H1 (cell line): ENCODE measurements around the gene HIVEP3. TPM values are rescaled to one million over a fixed set of nuclear protein-coding genes. Genes with fewer than 3 reads are reported as not detected.

Experiments
- CTCF ChIA-PET: fragments of 300-600 bp; sonication (Branson Sonifier 250); formaldehyde crosslinking; loops from one replicate; lab custom pipeline; 2021; ENCODE audit not compliant: partially characterized antibody; lab: Charles Lee
- POLR2A ChIA-PET: fragments of 300-600 bp; sonication (Branson Sonifier 250); formaldehyde crosslinking; loops from one replicate; lab custom pipeline; 2021; ENCODE audit warnings: inconsistent platforms; ENCODE audit not compliant: partially characterized antibody; lab: Charles Lee
- DNase-seq, 2 experiments: peaks; one replicate each; pipeline versions ENCODE4 v3.0.0 to v3.0.0-alpha.2; 2010 to 2022; ENCODE audit warnings: low spot score in 2 of 2, low read depth in 1 of 2, mixed read lengths in 1 of 2
- FAIRE-seq: peaks from 2 replicates; lab custom pipeline; 2011; peaks lifted over from hg19 to GRCh38; lab: Jason Lieb, UNC
- H2AFZ ChIP-seq: 2 replicates; pipeline ENCODE4 v1.8.1; 2012; ENCODE audit warnings: low read length, inconsistent platforms
- H2AK5ac ChIP-seq: 2 replicates; pipeline ENCODE4 v1.6.1; 2013; ENCODE audit warnings: low read depth, low read length
- H2BK120ac ChIP-seq: replicated peaks from 2 replicates; pipeline ENCODE3; 2013; ENCODE audit warnings: low read depth, low read length, inconsistent platforms
- H2BK12ac ChIP-seq: 2 replicates; pipeline ENCODE4 v1.6.1; 2013; ENCODE audit warnings: low read depth, low read length
- H2BK15ac ChIP-seq: 2 replicates; pipeline ENCODE4 v1.6.1; 2013; ENCODE audit warnings: low read length
- H2BK20ac ChIP-seq: 2 replicates; pipeline ENCODE4 v1.6.1; 2013; ENCODE audit warnings: low read length
- H2BK5ac ChIP-seq: 2 replicates; pipeline ENCODE4 v1.6.1; 2013; ENCODE audit warnings: low read depth, low read length
- H3K14ac ChIP-seq: 2 replicates; pipeline ENCODE4 v1.6.1; 2013; ENCODE audit warnings: inconsistent platforms; ENCODE audit not compliant: insufficient read length
- H3K18ac ChIP-seq: 2 replicates; pipeline ENCODE4 v1.6.1; 2013; ENCODE audit warnings: low read length; ENCODE audit errors: extremely low read depth
- H3K23ac ChIP-seq: 2 replicates; pipeline ENCODE4 v1.6.1; 2013; ENCODE audit warnings: inconsistent platforms; ENCODE audit not compliant: insufficient read length
- H3K23me2 ChIP-seq: 2 replicates; pipeline ENCODE4 v1.6.1; 2013; ENCODE audit warnings: low read depth, low read length
- H3K27ac ChIP-seq: 2 replicates; pipeline ENCODE4 v1.6.1; 2011; ENCODE audit warnings: low read depth, low read length, inconsistent platforms
- H3K27me3 ChIP-seq, 4 experiments: replicated peaks in 1 of 4; 1 replicate in 1 of 4; 2 replicates in 3 of 4; pipeline versions ENCODE4 v1.6.1 to v1.8.1; 2011 to 2013; ENCODE audit warnings: low read length in 3 of 4, mild to moderate bottlenecking in 3 of 4, inconsistent platforms in 2 of 4, mixed read lengths in 2 of 4, moderate library complexity in 1 of 4; ENCODE audit not compliant: control insufficient read depth in 3 of 4, insufficient read depth in 3 of 4; ENCODE audit errors: extremely low read depth in 1 of 4
- H3K36me3 ChIP-seq, 4 experiments: 2 replicates each; pipeline versions ENCODE4 v1.6.1 to v1.8.1; 2011 to 2013; ENCODE audit warnings: mild to moderate bottlenecking in 4 of 4, low read length in 3 of 4, moderate library complexity in 2 of 4, control low read depth in 1 of 4, inconsistent platforms in 1 of 4; ENCODE audit not compliant: insufficient read depth in 4 of 4, control insufficient read depth in 2 of 4
- H3K4ac ChIP-seq: replicated peaks from 2 replicates; pipeline ENCODE3; 2013; ENCODE audit warnings: low read length, low read depth, mixed read lengths, inconsistent platforms; ENCODE audit not compliant: insufficient read length
- H3K4me1 ChIP-seq, 4 experiments: replicated peaks in 1 of 4; 1 replicate in 1 of 4; 2 replicates in 3 of 4; pipeline versions ENCODE4 v1.6.1 to v1.8.1; 2011 to 2013; ENCODE audit warnings: low read length in 3 of 4, inconsistent platforms in 2 of 4, mixed read lengths in 1 of 4; ENCODE audit not compliant: insufficient read depth in 4 of 4, control insufficient read depth in 3 of 4
- H3K4me2 ChIP-seq, 2 experiments: 2 replicates each; pipeline versions ENCODE4 v1.6.1 to v1.8.1; 2011 to 2013; ENCODE audit warnings: low read depth in 2 of 2, low read length in 2 of 2, control low read depth in 1 of 2, inconsistent platforms in 1 of 2, mild to moderate bottlenecking in 1 of 2; ENCODE audit not compliant: insufficient read depth in 1 of 2
- H3K4me3 ChIP-seq, 4 experiments: fragments of 200-600, 300-600 bp in 1 of 4; sonication (generic), shearing (Covaris generic), sonication (Bioruptor Twin) in 1 of 4; 2 replicates each; pipeline versions ENCODE4 v1.5.1 to v1.8.1; 2011 to 2016; ENCODE audit warnings: low read length in 4 of 4, low read depth in 3 of 4, control low read depth in 2 of 4, inconsistent platforms in 2 of 4, mild to moderate bottlenecking in 2 of 4, mixed read lengths in 1 of 4, moderate library complexity in 1 of 4; ENCODE audit not compliant: insufficient read depth in 2 of 4; ENCODE audit errors: extremely low read depth in 1 of 4
- H3K56ac ChIP-seq: replicated peaks from 2 replicates; pipeline ENCODE3; 2013; ENCODE audit warnings: low read depth, mild to moderate bottlenecking, mixed read lengths, low read length, inconsistent platforms; ENCODE audit not compliant: insufficient read length
- H3K79me1 ChIP-seq: 2 replicates; pipeline ENCODE4 v1.6.1; 2013; ENCODE audit warnings: low read depth, low read length, control low read depth
- H3K79me2 ChIP-seq, 2 experiments: 2 replicates each; pipeline versions ENCODE4 v1.6.1 to v1.8.1; 2012 to 2013; ENCODE audit warnings: low read length in 2 of 2, mild to moderate bottlenecking in 2 of 2, inconsistent platforms in 1 of 2; ENCODE audit not compliant: insufficient read depth in 2 of 2, control insufficient read depth in 1 of 2
- H3K9ac ChIP-seq, 4 experiments: replicated peaks in 1 of 4; 1 replicate in 1 of 4; 2 replicates in 3 of 4; pipeline versions ENCODE4 v1.6.1 to v1.8.1; 2011 to 2013; ENCODE audit warnings: low read depth in 3 of 4, low read length in 3 of 4, control low read depth in 2 of 4, mild to moderate bottlenecking in 2 of 4, moderate library complexity in 2 of 4, inconsistent platforms in 1 of 4; ENCODE audit errors: extremely low read depth in 1 of 4
- H3K9me3 ChIP-seq, 2 experiments: 2 replicates each; pipeline versions ENCODE4 v1.6.1 to v1.8.1; 2012 to 2013; ENCODE audit warnings: mild to moderate bottlenecking in 2 of 2, moderate library complexity in 2 of 2, control low read depth in 1 of 2, inconsistent platforms in 1 of 2, low read depth in 1 of 2, low read length in 1 of 2, mixed read lengths in 1 of 2; ENCODE audit not compliant: insufficient read depth in 2 of 2
- H4K20me1 ChIP-seq, 2 experiments: replicated peaks in 1 of 2; 2 replicates each; pipeline versions ENCODE3 to v1.8.1; 2011 to 2013; ENCODE audit warnings: inconsistent platforms in 2 of 2, low read length in 2 of 2, mild to moderate bottlenecking in 1 of 2; ENCODE audit not compliant: insufficient read depth in 2 of 2, control insufficient read depth in 1 of 2
- H4K5ac ChIP-seq: 2 replicates; pipeline ENCODE4 v1.6.1; 2013; ENCODE audit warnings: low read length, low read depth, mixed read lengths, inconsistent platforms; ENCODE audit not compliant: insufficient read length
- H4K8ac ChIP-seq: 2 replicates; pipeline ENCODE4 v1.8.0; 2013; ENCODE audit warnings: mild to moderate bottlenecking, moderate library complexity, low read length, inconsistent platforms; ENCODE audit not compliant: insufficient read depth; ENCODE audit errors: extremely low read depth
- H4K91ac ChIP-seq: replicated peaks from 2 replicates; pipeline ENCODE3; 2013; ENCODE audit warnings: low read length, mixed read lengths, inconsistent platforms; ENCODE audit not compliant: insufficient read length
- EP300 ChIP-seq, 2 experiments: IDR thresholded peaks; 1 replicate in 1 of 2; 2 replicates in 1 of 2; pipeline ENCODE4 v1.6.1; 2011 to 2012; ENCODE audit warnings: low read depth in 2 of 2, low read length in 2 of 2, mild to moderate bottlenecking in 2 of 2, borderline replicate concordance in 1 of 2, inconsistent platforms in 1 of 2, moderate library complexity in 1 of 2
- EZH2 ChIP-seq: fragments of 200-600 bp; sonication (generic); IDR thresholded peaks from 2 replicates; pipeline ENCODE4 v1.7.1; 2012; ENCODE audit warnings: low read depth, mild to moderate bottlenecking, moderate library complexity, low read length, inconsistent platforms; ENCODE audit not compliant: severe bottlenecking
- FOSL1 ChIP-seq: IDR thresholded peaks from 2 replicates; pipeline ENCODE4 v1.6.1; 2011; ENCODE audit warnings: mild to moderate bottlenecking, low read depth, low read length, moderate library complexity; ENCODE audit not compliant: insufficient read depth
- HDAC2 ChIP-seq, 2 experiments: fragments of 300-600 bp in 1 of 2; sonication (generic) in 1 of 2; IDR thresholded peaks; 2 replicates each; pipeline ENCODE4 v1.6.1; 2011 to 2012; ENCODE audit warnings: low read depth in 2 of 2, low read length in 2 of 2, mild to moderate bottlenecking in 2 of 2, moderate library complexity in 2 of 2, borderline replicate concordance in 1 of 2, inconsistent platforms in 1 of 2
- JUN ChIP-seq: IDR thresholded peaks from 2 replicates; pipeline ENCODE4 v1.6.1; 2011; ENCODE audit warnings: low read depth, mild to moderate bottlenecking, improper control_type of control experiment, low read length
- KDM5A ChIP-seq: fragments of 200-600 bp; IDR thresholded peaks from 2 replicates; pipeline ENCODE4 v1.7.1; 2012; ENCODE audit warnings: mild to moderate bottlenecking, low read length, inconsistent platforms, mixed read lengths
- RFX5 ChIP-seq: IDR thresholded peaks from 2 replicates; pipeline ENCODE4 v1.6.1; 2011; ENCODE audit warnings: low read depth, low read length, improper control_type of control experiment, borderline replicate concordance
- RNF2 ChIP-seq: fragments of 200-900, 300-1000 bp; sonication (generic); IDR thresholded peaks from 2 replicates; pipeline ENCODE4 v1.7.1; 2016; ENCODE audit warnings: borderline replicate concordance, low read depth, mild to moderate bottlenecking, antibody characterized with exemption, low read length; ENCODE audit not compliant: poor library complexity, severe bottlenecking; ENCODE audit errors: missing control alignments
- SIRT6 ChIP-seq: IDR thresholded peaks from one replicate; pipeline ENCODE4 v1.7.1; 2012; ENCODE audit warnings: low read length, inconsistent platforms
- TAF1 ChIP-seq: IDR thresholded peaks from 2 replicates; pipeline ENCODE4 v1.6.1; 2011; ENCODE audit warnings: mild to moderate bottlenecking, low read depth, low read length
- TBP ChIP-seq: IDR thresholded peaks from 2 replicates; pipeline ENCODE4 v1.6.1; 2011; ENCODE audit warnings: low read depth, low read length, improper control_type of control experiment
- WGBS, 2 experiments: shearing (Covaris generic) in 1 of 2; methylation state at CpG; one replicate each; pipeline versions ENCODE4 v1.1.6 to v1.1.7; 2013 to 2015; ENCODE audit warnings: low lambda C conversion rate in 2 of 2, mixed read lengths in 2 of 2, inconsistent platforms in 1 of 2, low coverage in 1 of 2, missing lambda C conversion rate in 1 of 2; ENCODE audit not compliant: insufficient replicate concordance in 2 of 2, insufficient coverage in 1 of 2, insufficient read length in 1 of 2; ENCODE audit errors: extremely low coverage in 1 of 2, missing lambda C conversion rate in 1 of 2; 5-methylcytosine and 5-hydroxymethylcytosine counted together
- polyA plus RNA-seq, 7 experiments: library from polyadenylated mRNA; depleted of rRNA in 3 of 7; stranded (reverse) in 5 of 7; unstranded in 2 of 7; fragments of >200 nt in 5 of 7; fragments of 200-250 nt in 2 of 7; gene quantifications; 1 replicate in 5 of 7; 2 replicates in 1 of 7; 4 replicates in 1 of 7; pipeline versions ENCODE4 v1.2.1 to v1.2.3, GENCODE V29; 2011 to 2013; ENCODE audit warnings: missing spikeins in 2 of 7, mixed read lengths in 2 of 7
- total RNA-seq: library from RNA; stranded (reverse); fragmentation: NEBNext Ultra II Directional; extraction: Animal tissue kit (Norgen Biotek cat#: 25700); gene quantifications from 2 replicates; pipeline ENCODE4 v1.2.1, GENCODE V29; 2021
- TF ChIP-seq, protein P1 (sequence below): IDR thresholded peaks from 2 replicates; pipeline ENCODE4 v1.6.1; 2011; ENCODE audit warnings: low read depth, mild to moderate bottlenecking, low read length; ENCODE audit not compliant: insufficient read depth

Gene HIVEP3
- total and polyA plus RNA-seq, 2 of the 8 experiments (the other 6 are each of a cell fraction or from before 2014, with no cell fraction given), result 0.24 to 0.69 TPM

DNA sequence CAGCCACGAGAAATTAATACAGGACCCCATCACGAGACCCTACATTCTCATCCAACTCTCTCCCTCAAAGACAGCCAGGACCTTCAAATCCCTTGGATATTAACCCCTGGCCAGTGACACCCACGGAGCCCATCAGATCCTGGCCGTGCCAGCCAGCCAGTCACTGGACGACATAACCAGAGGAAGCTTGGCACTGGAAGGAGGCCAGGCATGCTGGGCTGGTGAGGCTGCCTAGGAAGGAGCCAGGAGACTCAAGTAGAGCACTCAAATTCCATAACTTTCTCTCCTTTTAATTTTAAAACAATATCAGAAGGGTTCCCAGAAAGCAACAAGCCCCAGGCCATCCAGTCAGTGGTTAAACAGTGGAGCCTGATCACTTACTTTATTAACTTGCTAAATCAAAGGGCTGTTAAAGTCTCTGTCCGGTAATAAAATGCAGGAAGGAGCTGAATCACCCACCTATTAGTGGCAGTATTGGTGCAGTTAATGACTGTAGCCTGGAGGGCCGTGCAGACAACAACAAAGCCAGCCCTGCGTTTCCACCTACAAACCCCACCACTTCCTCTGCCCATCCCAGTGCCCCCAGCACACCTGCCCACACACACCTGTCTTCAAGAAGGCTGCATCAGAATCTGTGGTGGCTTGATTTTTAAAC, 78.0 kb downstream of the HIVEP3 start:
- Histone ChIP-seq H3K23me2 (no peaks in the 10 kb centered on the region), H2BK12ac (no peak overlapping the region), H3K4me1 (peaks cover 0 to 3% (median 0%) of the 10 kb centered on the region in 4 experiments; a peak in 3 of 7 replicates), H3K9me3 (no peaks in the 10 kb centered on the region), H3K23ac (no peak overlapping the region), H4K8ac (peak overlapping the region; percentile 69; the same call in 1 of the 2 replicates), H3K79me1 (no peaks in the 10 kb centered on the region), H2BK5ac (no peak overlapping the region), H2BK120ac (no peak overlapping the region), H3K79me2 (no peaks in the 10 kb centered on the region), H4K91ac (no peak overlapping the region), H2BK15ac (no peak overlapping the region), H3K27me3 (no peaks in the 10 kb centered on the region), H3K14ac (no peak overlapping the region), H3K56ac (no peak overlapping the region), H3K4ac (no peak overlapping the region), H4K5ac (no peak overlapping the region), H3K4me3 (no peak overlapping the region), H3K4me2 (no peak overlapping the region), H2AFZ (no peak overlapping the region), H3K27ac (no peak overlapping the region), H2AK5ac (no peak overlapping the region), H2BK20ac (no peak overlapping the region), H3K18ac (no peak overlapping the region), H4K20me1 (no peaks in the 10 kb centered on the region), H3K9ac (no peak overlapping the region), H3K36me3 (no peaks in the 10 kb centered on the region)
- WGBS, 2 experiments, result 89% methylated on average over 8 of the region's 8 CpGs; no CpG with 5 or more reads in 1 of the 2 experiments
- ChIA-PET CTCF (no interaction called here), POLR2A (interaction anchor here (1.0 kb wide), 1 partner anchor 10 kb away, joined by 3 read pairs; no protein-coding TSS in a partner anchor)
- FAIRE-seq, result no peak
- DNase-seq, result no peak
- TF ChIP-seq FOSL1, result no peak
- no peak for TF ChIP-seq HDAC2 (IDR thresholded peaks at IDR 0.05; ENCODE audit: borderline replicate concordance in 1 of 2, low read depth in 2 of 2, low read length in 2 of 2)
- no peak for TF ChIP-seq EZH2
- no peak for TF ChIP-seq KDM5A
- no peak for TF ChIP-seq TAF1
- TF ChIP-seq, protein P1, sequence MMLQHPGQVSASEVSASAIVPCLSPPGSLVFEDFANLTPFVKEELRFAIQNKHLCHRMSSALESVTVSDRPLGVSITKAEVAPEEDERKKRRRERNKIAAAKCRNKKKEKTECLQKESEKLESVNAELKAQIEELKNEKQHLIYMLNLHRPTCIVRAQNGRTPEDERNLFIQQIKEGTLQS, result no peak
- TF ChIP-seq TBP, result no peak
- no peak for TF ChIP-seq EP300 (IDR thresholded peaks at IDR 0.05; ENCODE audit: borderline replicate concordance in 1 of 2, low read depth in 2 of 2, low read length in 2 of 2)
- no peak for TF ChIP-seq RFX5
- no peak for TF ChIP-seq JUN
- TF ChIP-seq SIRT6, result no peak
- no peak for TF ChIP-seq RNF2
